Fibroblast of peridontal ligament (primary cell): ENCODE measurements around the gene TRIM17.
A peak's percentile ranks its signal among the peaks of the same experiment; 100 is the strongest.

Experiments used
- DNase-seq: peaks from one replicate; pipeline ENCODE4 v3.0.0-alpha.2; 2010; ENCODE audit errors: extremely low read depth

Gene TRIM17

DNA sequence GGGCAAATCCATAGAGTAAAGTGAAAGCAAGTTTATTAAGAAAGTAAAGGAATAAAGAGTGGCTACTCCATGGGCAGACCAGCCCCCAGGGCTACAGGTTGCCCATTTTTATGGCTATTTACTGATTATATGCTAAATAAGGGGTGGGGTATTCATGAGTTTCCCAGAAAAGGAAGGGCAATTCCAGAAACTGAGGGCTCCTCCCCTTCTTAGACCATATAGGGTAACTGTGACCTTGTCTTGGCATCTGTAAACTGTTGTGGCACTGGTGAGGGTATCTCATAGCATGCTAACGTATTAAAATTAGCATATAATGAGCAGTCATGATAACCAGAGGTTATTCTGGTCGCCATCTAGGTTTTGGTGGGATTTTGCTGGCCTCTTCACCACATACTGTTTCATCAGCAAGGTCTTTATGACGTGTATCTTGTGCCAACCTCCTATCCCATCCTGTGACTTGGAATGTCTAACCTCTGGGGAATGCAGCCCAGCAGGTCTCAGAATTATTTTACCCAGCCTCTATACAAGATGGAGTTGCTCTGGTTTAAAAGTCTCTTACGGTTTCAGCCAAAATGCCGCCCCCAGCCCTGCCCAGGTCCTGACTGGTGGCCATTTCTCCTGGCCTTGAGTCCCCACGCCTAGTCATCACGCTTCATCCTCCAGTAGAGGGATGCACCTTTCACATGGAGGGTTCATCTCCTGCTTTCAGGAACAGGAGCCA lies 982 bp upstream of the TRIM17 start:
- DNase-seq = no peak

- DNase-seq = no peak
These were observed 400 bp upstream of the TRIM17 start for GRCh38 chr1:228417061-228417460.

DNA sequence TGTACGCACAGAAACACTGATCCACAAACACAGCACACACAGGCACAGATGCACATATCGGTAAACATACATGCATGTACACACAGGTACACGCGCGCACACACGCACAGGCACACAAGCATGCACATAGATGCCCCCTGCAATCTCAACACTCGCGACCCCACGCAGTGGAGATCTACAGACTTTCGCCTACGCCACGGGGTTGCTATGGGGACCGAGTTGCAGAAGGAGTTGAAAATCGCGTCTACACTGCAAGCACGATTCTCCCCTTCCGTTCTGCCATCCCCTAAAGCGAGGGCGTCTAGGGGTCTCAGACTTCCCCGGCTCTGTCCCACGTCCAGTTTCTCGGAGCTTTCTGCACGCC lies 826 bp downstream of the TRIM17 start:
- DNase-seq = no peak

DNA sequence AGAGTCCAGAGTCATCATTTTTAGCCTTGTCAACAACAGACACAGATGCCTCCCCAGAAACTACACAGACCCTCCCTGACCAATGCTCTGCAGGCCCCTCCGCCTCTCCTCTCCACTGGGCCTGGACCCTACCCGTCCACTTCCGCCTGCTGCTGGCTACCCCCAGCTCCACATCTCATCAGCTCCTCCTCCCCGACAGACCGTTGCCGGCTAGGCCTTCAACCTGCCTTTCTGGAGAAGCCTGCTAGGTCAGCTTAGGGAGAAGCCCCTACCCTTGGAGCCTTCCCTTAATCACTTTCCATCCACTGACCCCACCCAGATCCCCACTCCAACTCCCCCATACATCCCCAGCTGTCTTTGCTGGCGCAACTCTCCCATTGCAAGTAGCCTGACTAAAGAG lies 1.4 kb downstream of the TRIM17 start:
- no peak for DNase-seq

DNA sequence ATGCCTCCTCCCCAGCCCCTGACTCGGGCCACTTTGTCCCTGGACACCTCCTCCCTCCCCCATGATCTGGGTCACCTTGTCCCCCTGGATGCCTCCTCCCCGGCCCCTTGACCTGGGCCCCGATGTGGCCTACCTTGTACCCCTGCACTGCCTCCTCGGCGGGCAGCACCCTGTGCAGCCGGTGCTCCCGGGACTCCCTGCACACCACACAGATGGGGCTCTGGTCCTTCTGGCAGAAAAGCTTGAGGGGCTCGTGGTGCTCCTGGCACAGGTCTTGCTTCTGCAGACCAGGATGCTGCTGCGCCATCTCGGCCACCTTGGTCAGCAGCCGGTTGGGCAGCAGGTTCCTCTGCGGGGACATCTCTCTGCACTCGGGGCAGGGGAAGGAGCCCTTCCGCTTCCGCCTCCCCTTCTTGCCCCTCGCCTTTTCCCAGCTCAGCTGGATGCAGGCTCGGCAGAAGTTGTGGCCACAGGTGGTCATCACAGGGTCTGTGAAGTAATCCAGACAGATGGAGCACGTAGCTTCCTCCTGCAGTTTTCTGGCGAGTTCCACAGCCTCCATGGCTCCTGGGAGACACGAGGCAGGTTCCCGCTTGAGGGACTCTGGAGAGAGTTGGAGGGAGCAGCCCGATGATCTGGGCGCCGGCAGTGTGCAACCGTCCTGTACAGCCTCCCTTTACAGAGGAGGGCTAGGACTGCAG lies 2.0 kb downstream of the TRIM17 start:
- no peak for DNase-seq

DNA sequence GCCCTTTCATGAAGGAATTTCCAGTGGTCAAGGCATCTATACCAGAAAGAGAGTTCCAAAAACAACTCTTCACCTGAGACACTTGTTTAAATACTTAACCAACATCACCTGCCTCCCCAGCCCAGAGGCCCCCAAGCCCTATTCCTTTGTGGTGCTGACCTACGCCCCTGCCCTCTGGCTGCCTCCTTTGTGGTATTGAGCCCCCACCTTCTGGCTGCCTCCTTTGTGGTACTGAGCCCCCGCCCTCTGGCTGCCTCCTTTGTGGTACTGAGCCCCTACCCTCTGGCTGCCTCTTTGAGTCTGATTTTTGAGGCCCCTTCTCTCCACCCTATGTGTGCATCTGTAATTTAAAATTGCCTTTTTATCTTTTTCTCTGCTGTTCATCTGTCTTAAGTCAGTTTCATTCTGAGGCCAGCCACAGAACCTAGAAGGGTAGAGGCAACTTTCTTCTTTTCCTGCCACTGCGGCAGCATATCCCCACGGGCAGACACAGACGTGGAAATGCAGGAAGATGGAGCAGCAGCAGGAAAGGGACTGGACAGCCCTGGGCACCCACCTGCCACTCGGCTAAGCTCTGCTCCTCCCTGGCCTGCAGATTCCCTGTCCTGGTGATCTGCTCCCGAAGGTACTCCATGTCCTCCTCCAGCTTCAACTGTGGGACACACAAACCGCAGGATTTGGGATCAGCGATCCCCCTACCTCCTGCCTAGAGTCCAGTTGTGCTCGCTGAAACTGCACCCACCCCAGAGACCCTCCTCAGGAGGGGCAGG lies 3.2 kb downstream of the TRIM17 start:
- no peak for DNase-seq

DNA sequence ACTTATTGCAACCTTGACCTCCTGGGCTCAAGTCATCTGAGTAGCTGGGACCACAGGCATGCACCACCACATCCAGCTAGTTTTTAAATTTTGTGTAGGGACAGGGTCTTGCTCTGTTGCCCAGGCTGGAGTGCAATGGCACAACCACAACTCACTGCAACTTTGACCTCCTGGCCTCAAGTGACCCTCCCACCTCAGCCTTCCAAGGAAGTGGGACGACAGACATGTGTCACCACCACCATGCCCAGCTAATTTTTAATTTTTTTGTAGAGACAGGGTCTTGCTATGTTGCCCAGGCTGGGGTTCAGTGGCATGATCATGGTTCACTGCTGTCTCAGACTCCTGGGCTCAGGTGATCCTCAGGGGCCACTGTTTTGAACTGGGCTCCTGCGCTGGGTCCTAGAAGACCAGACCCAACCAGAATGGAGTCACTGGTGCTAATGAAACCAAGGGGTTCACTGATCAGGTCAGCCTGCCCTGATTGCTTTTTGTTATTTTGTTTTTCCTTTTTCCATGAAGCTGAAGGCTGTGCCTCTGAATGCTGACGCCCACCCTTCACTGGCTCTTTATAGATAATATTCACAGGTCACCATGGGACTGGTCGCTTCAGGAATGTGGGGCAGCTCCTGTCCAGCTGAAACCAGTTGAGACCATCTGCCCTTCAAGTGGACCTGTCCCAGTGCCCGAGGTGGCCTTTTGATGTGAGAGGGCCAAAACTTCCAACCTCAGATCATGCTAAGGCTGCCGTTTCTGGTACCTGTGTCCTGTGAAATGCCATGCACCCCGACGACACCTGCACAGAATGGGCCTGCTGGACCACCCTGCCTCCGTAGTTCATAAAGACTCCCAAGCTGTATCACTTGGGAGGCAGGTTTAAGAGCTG lies 4.9 kb downstream of the TRIM17 start:
- DNase-seq = no peak

DNA sequence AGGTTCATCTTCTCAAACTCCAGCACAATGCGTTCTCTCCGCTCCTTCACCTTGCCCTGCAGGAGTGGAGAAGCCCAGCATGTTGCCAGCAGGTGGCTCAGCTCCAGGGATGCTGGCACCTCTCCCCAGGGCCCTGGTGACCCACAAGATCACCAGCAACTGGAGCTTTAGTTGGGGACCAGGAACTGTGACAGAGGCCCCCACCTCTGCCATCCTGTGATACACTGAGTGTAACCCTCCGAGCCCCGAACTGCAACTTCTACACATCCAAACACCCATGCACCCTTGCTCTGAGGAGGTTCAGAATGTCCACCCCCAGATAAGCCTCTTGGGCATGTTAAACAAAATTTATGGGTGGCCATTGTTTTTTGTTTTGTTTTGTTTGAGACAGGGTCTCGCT lies 5.5 kb downstream of the TRIM17 start:
- no peak for DNase-seq

GRCh38 chr1:228410671-228411070 lies 6.0 kb downstream of the TRIM17 start:
- DNase-seq = no peak

DNA sequence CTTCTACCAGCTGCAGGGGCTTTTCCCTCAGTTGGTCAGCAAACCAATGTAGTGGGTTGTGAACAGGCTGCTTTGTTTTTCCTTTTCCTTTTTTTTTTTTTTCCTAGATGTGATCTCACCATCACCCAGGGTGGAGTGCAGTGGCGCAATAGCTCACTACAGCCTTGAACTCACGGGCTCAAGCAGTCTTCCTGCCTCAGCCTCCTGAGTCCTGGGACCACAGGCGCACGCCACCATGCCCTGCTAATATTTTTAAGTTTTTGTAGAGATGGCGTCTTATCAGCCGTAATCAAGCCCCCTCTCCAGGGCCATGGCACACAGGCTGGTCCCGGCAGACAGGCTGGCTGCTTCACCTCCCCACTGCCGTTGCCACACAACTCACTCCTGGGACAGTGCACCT lies 6.6 kb downstream of the TRIM17 start:
- peak; percentile 48 for DNase-seq

DNA sequence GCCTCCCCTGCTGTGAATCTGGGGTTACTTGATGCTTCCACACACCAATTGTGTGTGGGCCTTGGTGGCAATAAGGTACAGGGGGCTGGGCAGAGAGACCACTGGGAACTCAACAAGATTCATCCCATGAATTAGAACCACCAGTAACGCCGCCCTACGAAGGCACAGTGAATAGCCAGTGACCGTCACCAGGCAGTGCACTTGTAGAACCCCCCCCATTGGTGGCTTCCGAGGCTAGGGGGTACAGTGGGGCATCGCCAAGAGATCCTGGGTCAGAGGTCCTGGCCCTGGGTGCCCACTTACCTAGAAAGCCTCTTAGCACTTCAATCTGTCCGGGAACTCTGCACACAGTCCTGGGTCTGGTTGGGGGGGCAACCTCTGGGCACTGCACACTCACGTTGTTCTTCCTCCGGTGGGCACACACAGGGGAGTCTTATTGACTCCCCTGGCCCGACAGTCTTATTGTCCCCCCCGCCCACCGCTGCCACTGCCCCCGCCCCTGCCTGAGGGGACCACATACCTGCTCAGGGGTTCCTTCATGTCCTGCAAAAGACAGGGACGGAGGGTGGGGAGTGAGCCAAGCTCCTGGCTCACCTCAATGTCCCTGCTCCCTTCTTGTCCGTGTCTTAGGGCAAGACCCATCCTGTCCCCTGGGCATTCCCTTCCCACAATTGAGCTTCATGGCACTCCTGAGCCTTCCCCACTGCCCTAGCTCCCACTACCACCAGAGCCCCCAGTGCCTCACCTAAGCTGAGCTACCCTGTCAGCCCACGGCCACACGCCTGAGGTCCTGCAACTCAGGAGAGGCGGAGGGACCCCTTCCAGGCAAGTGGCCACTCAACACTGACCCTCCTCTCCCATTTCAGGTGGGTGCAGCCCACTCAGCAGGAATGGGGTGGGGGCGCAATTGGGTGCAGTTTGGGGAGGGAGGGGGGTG lies 7.5 kb downstream of the TRIM17 start:
- no peak for DNase-seq

GRCh38 chr1:228408041-228408868 lies 8.4 kb downstream of the TRIM17 start:
- DNase-seq = no peak

- no peak for DNase-seq
These were observed 9.3 kb downstream of the TRIM17 start for GRCh38 chr1:228407106-228408040.

DNA sequence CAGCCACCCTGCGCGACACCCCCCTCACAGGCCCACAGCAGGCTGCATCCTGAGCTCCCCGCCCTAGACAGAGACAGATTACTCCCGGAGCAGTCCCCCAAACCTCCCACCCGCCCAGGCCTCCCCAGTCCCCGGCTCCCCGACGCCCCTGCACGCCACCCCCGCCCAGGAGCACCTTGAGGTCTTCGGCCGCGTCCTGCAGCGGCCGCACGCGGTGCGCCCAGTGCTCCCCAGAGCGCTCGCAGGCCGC lies 10.8 kb downstream of the TRIM17 start:
- no peak for DNase-seq

DNA sequence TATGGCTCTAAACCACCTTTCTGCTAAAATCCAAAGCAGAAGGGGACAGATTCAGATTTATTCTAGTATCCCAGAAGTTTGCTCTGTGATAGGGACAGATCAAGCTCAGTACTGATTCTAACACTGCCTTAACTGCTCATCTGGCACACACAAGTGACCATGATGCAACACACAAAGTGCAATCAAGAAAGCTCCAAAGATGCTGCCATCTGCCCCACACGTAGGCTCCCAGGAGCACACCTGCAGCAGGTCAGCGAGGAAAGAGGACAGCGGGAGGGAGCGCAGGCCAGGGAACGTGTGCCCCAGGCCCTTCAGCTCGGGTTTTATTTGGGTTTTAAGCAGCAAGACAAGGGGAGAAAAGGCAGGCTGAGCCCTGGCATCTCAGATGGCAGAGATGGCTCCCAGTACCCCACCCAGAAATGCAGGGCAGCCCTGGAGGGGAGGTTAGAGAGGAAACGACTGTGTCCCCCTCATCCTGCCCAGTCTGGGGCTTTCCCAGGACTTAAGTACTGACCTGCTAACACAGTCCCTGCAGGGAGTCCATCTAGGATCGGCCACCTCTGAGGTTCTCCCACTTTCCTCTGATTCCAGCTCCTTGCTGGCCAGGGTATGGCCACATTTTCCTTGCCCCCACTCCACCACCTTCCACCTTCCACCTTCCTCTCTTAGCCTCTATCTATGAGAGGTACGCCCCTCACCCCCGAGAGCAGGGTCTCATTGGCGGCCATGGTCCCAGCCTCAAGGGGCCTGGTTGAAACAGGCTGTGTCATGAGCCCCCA lies 11.3 kb downstream of the TRIM17 start:
- peak; percentile 28 for DNase-seq

- DNase-seq = no peak
These were observed 12.4 kb downstream of the TRIM17 start for GRCh38 chr1:228404107-228404720.

DNA sequence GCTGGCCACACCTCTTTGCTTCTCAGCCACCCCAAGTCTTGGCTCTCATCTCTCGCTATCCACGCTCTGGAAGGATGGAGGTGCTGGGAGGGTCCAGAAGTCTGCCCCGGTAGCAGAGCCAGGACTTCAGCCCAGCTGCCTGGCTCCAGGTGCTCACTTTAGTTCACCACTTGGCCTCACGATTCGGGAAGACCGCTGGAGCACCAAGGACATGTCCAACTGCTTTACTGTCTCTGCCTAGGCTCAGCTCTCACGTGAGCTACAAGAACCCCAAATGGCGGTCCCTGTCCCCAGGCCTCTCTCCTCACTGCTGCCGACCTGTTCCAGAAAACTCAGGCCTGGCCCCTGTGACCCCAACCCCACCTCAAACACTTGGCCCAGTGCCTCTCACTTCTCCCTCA lies 13.4 kb downstream of the TRIM17 start:
- no peak for DNase-seq

GRCh38 chr1:228402641-228403025 lies 14.0 kb downstream of the TRIM17 start:
- no peak for DNase-seq
